ENCODE results near the gene STOX2. TPM values are rescaled to one million over a fixed set of nuclear protein-coding genes. Genes with fewer than 3 reads are reported as not detected.
A peak's percentile ranks its signal among the peaks of the same experiment; 100 is the strongest.

STOX2 gene
- total and polyA plus RNA-seq, 8 donors, result 0.29 to 55.8 (median 3.9) TPM

DNA sequence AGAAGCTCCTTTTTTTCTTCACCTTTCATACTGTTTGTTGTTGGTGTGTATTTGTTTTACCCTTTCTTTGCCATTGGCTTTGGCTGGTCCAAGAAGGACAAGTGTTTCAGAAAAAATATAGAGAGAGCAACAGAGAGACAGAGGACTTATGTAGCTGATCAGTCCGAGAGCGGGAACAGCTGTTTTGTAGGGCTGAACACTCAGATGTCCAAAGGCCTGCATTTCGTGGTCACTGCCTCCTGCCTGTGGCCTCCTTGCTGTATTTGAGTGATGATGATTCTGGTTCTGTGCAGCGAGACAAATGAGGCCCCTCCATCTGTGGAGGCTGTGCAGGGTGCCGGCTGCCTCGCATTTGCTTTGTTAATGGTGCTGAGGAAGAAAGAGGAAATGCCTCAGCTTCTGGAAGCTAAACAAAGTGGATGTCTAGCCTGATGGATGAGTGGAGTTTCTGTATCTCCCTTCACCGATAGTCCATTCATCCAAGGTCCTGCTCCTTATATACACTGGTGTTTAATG is 19.8 kb upstream of the STOX2 start:
- DNase-seq, result peak in 1 of 2 donors; percentile 10
- TF ChIP-seq EP300 (IDR thresholded peaks at IDR 0.05), result no peak
- Histone ChIP-seq H3K4me1 (no peaks in the 10 kb centered on the region), H3K36me3 (no peaks in the 10 kb centered on the region), H3K27ac (no peak overlapping the region), H3K9me3 (no peaks in the 10 kb centered on the region), H3K27me3 (no peaks in the 10 kb centered on the region), H3K4me3 (no peak overlapping the region)
- 79 to 86% (median 80%) methylated on average over 7 of the region's 7 CpGs for WGBS, 5 donors
- intact Hi-C loops (cut with DNase I; ENCODE audit: low total_unique reads), result no loop called here

DNA sequence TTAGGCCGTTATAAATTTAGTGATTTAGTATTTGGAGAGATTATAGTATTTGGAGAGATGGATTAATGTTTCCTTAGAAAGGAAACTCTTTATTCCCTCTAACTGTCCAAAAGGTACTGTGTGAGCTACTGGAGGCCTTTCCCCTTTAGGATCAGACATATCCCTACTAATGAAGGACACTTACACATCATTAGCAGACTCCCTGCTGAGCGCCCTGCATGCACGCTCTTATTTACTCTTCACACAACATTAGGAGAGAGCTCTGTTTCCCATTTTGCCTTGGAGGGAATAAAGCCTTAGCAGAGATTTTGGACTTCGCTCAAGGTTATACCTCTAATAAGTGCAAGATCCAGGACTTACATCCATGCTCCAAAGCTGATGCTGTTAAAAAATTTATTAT is 17.8 kb upstream of the STOX2 start:
- intact Hi-C loops (cut with DNase I; ENCODE audit: low total_unique reads), result no loop called here
- no peak overlapping the region for H3K27ac ChIP-seq
- no peak for DNase-seq
- H3K4me1 ChIP-seq, result no peaks in the 10 kb centered on the region
- H3K27me3 ChIP-seq, result no peaks in the 10 kb centered on the region
- H3K9me3 ChIP-seq, result no peaks in the 10 kb centered on the region
- H3K36me3 ChIP-seq, result no peaks in the 10 kb centered on the region
- no peak overlapping the region for H3K4me3 ChIP-seq
- TF ChIP-seq POLR2A (IDR thresholded peaks at IDR 0.05) (no peak), EP300 (IDR thresholded peaks at IDR 0.05) (no peak), POLR2AphosphoS5 (IDR thresholded peaks at IDR 0.05) (no peak)
- TF ChIP-seq, protein P1, sequence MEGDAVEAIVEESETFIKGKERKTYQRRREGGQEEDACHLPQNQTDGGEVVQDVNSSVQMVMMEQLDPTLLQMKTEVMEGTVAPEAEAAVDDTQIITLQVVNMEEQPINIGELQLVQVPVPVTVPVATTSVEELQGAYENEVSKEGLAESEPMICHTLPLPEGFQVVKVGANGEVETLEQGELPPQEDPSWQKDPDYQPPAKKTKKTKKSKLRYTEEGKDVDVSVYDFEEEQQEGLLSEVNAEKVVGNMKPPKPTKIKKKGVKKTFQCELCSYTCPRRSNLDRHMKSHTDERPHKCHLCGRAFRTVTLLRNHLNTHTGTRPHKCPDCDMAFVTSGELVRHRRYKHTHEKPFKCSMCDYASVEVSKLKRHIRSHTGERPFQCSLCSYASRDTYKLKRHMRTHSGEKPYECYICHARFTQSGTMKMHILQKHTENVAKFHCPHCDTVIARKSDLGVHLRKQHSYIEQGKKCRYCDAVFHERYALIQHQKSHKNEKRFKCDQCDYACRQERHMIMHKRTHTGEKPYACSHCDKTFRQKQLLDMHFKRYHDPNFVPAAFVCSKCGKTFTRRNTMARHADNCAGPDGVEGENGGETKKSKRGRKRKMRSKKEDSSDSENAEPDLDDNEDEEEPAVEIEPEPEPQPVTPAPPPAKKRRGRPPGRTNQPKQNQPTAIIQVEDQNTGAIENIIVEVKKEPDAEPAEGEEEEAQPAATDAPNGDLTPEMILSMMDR (IDR thresholded peaks at IDR 0.05), result no peak
- WGBS, 5 donors, result 89 to 97% (median 95%) methylated on average over 4 of the region's 4 CpGs

DNA sequence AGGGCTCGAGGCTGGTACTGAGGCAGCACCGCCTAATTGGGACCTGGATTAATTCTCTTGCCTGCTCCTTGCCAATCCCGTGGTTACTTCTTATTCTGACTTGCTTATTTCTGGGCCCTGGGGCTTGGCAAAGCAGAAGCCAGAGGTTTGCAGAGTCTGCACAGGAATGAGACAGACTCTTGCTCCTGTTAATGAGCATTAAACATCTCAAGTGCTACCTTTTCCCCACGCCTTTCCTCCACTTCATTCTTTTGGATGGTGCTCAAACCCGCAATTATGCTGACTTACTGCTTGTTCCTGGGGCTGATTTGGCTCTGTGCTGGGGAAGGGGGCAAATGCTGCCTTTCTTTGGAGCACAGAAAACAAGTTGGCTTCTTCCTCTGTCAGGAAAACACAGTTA is 16.5 kb upstream of the STOX2 start:
- no peak for DNase-seq
- no peaks in the 10 kb centered on the region for H3K4me1 ChIP-seq
- H3K9me3 ChIP-seq, result no peaks in the 10 kb centered on the region
- WGBS, 5 donors, result 74 to 93% (median 84%) methylated on average over 5 of the region's 5 CpGs
- TF ChIP-seq POLR2A (IDR thresholded peaks at IDR 0.05) (no peak), EP300 (IDR thresholded peaks at IDR 0.05) (no peak), POLR2AphosphoS5 (IDR thresholded peaks at IDR 0.05) (no peak)
- TF ChIP-seq, protein P1 (IDR thresholded peaks at IDR 0.05), result no peak
- no peak overlapping the region for H3K4me3 ChIP-seq
- intact Hi-C loops (cut with DNase I; ENCODE audit: low total_unique reads), result no loop called here
- H3K36me3 ChIP-seq, result no peaks in the 10 kb centered on the region
- H3K27ac ChIP-seq, result no peak overlapping the region
- no peaks in the 10 kb centered on the region for H3K27me3 ChIP-seq

DNA sequence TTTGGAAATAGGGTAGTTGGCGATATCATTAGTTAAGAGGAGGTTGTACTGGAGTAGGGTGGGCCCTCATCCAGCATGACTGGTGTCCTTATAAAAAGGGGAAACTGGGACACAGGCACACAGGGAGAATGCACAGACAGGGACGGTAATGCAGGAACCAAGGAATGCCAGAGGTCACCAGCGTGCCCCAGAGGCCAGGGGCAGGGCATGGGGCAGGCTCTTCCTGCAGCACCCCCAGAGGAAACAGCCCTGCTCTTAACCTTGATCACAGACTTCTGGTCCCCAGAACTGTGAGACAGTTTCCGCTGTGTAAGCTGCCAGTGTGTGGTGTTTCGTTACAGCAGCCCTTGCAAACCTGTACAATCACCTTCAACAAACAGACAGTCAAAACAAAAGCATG is 15.9 kb upstream of the STOX2 start:
- intact Hi-C loops (cut with DNase I; ENCODE audit: low total_unique reads), result no loop called here
- DNase-seq, result no peak
- Histone ChIP-seq H3K4me1 (no peaks in the 10 kb centered on the region), H3K9me3 (no peaks in the 10 kb centered on the region), H3K4me3 (no peak overlapping the region), H3K27ac (no peak overlapping the region), H3K27me3 (no peaks in the 10 kb centered on the region), H3K36me3 (no peaks in the 10 kb centered on the region)
- 75 to 85% (median 78%) methylated on average over 5 of the region's 5 CpGs for WGBS, 5 donors
- TF ChIP-seq POLR2A (IDR thresholded peaks at IDR 0.05) (no peak), POLR2AphosphoS5 (IDR thresholded peaks at IDR 0.05) (no peak), EP300 (IDR thresholded peaks at IDR 0.05) (no peak)
- TF ChIP-seq, protein P1 (IDR thresholded peaks at IDR 0.05), result no peak

DNA sequence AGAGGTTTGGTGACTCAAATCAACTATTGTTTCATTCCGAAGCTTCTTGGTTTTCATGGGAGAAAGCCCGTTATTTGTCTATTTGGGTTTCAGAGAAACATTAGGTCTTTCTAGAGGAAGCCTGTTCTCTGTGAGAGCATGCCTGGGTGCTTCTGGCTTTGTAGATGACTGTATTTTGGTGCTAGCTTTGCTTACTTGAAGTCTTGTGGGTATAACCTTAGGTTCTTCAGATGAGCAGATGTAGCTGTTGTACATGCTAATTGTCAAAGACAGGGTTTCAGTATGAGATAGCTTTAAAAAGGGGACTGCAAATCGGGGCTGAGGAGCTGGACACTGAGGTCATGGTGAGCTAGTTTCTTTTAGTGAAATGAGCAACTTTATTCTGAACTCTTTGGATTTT is 7.9 kb upstream of the STOX2 start:
- whole genome bisulfite sequencing, 5 donors, result 89 to 95% (median 92%) methylated on average over 3 of the region's 3 CpGs
- intact Hi-C loops (cut with DNase I; ENCODE audit: low total_unique reads), result no loop called here

More for the DNA sequence above, 7.9 kb upstream of the STOX2 start:
- Histone ChIP-seq H3K9me3 (peaks cover 0 to 12% (median 7%) of the 10 kb centered on the region in 4 donors), H3K36me3 (no peaks in the 10 kb centered on the region), H3K4me1 (no peaks in the 10 kb centered on the region), H3K27ac (no peak overlapping the region), H3K27me3 (no peaks in the 10 kb centered on the region), H3K4me3 (no peak overlapping the region)
- no peak for DNase-seq
- TF ChIP-seq EP300 (IDR thresholded peaks at IDR 0.05), result no peak
- TF ChIP-seq POLR2AphosphoS5 (IDR thresholded peaks at IDR 0.05), result no peak
- TF ChIP-seq POLR2A (IDR thresholded peaks at IDR 0.05), result no peak
- TF ChIP-seq, protein P1 (IDR thresholded peaks at IDR 0.05), result no peak
